ENCODE data around the gene FBXL20. TPM values are rescaled to one million over a fixed set of nuclear protein-coding genes. Genes with fewer than 3 reads are reported as not detected.

Gene FBXL20
- polyA plus RNA-seq, 1 donor (not counting 4 experiments of a cell fraction or from before 2014, with no cell fraction given), result 4.9 TPM

- H2AFZ ChIP-seq (ENCODE audit: control insufficient read depth, low read length), result no peak overlapping the region
- no peak overlapping the region for H3K4me2 ChIP-seq (ENCODE audit: control insufficient read depth, extremely low read depth, insufficient read depth, low read depth, low read length)
- H3K36me3 ChIP-seq (ENCODE audit: control insufficient read depth in 2 of 2, extremely low read depth in 1 of 2, insufficient read depth in 2 of 2, low read length in 2 of 2), result peaks cover 27 to 35% of the 10 kb centered on the region in 2 experiments
- no peaks in the 10 kb centered on the region for H4K20me1 ChIP-seq (ENCODE audit: control insufficient read depth, extremely low read depth, insufficient read depth, low read length)
- no peak for TF ChIP-seq EZH2 (IDR thresholded peaks at IDR 0.05; ENCODE audit: low read length)
- no peak for TF ChIP-seq CTCF (optimal IDR thresholded peaks at IDR 0.05 in 1 of 3, IDR thresholded peaks at IDR 0.05 in 1 of 3, conservative IDR thresholded peaks at IDR 0.05 in 1 of 3; ENCODE audit: extremely low read depth in 1 of 3, insufficient read depth in 2 of 3, low read length in 3 of 3)
- DNase-seq (ENCODE audit: low read depth, low spot score) (no peak), FAIRE-seq (no peak)
- H3K4me1 ChIP-seq (ENCODE audit: control insufficient read depth, extremely low read depth, insufficient read depth, low read length), result peaks cover 11% of the 10 kb centered on the region
- no peaks in the 10 kb centered on the region for H3K9me3 ChIP-seq (ENCODE audit: control insufficient read depth, low read depth, low read length)
- H3K27me3 ChIP-seq (ENCODE audit: control insufficient read depth, extremely low read depth, insufficient read depth, low read length), result no peaks in the 10 kb centered on the region
- H3K9ac ChIP-seq (ENCODE audit: control insufficient read depth, extremely low read depth, insufficient read depth, low read length), result no peak overlapping the region
- no peaks in the 10 kb centered on the region for H3K9me1 ChIP-seq (ENCODE audit: control insufficient read depth, extremely low read depth, insufficient read depth, low read length)
- H3K4me3 ChIP-seq (ENCODE audit: control insufficient read depth in 2 of 3, extremely low read depth in 1 of 3, insufficient read depth in 2 of 3, low read depth in 1 of 3, low read length in 3 of 3), result no peak overlapping the region
- H3K79me2 ChIP-seq (ENCODE audit: control insufficient read depth, insufficient read depth, low read length), result no peaks in the 10 kb centered on the region
- dilution Hi-C loops (cut with MboI; ENCODE audit: extremely low pct_ligation_motif_present, low sequenced_read_pairs), result no loop called here
- H3K27ac ChIP-seq (ENCODE audit: control insufficient read depth, insufficient read depth, low read length), result no peak overlapping the region
Observed at GRCh38 chr17:39408360-39408759, 6.9 kb upstream of the FBXL20 start.

DNA sequence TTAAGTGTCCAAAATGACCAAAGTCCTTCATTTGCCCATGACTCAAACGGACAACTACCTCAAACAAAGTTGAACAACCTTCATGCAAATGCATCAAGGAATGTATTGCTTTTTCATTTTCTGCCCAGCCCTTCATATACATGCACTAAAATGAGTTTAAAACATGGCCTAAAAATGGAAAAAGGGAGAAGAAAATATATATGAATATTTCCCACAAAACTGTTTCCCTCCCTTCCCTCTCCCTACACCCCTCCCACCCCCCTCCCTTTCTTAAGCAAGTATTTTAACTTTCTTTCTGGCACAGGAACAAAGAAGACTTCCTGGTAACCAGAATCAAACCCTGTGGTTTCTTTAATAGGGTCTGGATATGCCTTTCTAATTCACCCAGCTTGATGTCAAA is 5.5 kb upstream of the FBXL20 start:
- TF ChIP-seq EZH2 (IDR thresholded peaks at IDR 0.05; ENCODE audit: low read length) (no peak), CTCF (optimal IDR thresholded peaks at IDR 0.05 in 1 of 3, IDR thresholded peaks at IDR 0.05 in 1 of 3, conservative IDR thresholded peaks at IDR 0.05 in 1 of 3; ENCODE audit: extremely low read depth in 1 of 3, insufficient read depth in 2 of 3, low read length in 3 of 3) (no peak)
- no peaks in the 10 kb centered on the region for H4K20me1 ChIP-seq (ENCODE audit: control insufficient read depth, extremely low read depth, insufficient read depth, low read length)
- H3K9me3 ChIP-seq (ENCODE audit: control insufficient read depth, low read depth, low read length), result no peaks in the 10 kb centered on the region
- FAIRE-seq (no peak), DNase-seq (ENCODE audit: low read depth, low spot score) (no peak)
- H3K9ac ChIP-seq (ENCODE audit: control insufficient read depth, extremely low read depth, insufficient read depth, low read length), result no peak overlapping the region
- H3K27ac ChIP-seq (ENCODE audit: control insufficient read depth, insufficient read depth, low read length), result no peak overlapping the region
- dilution Hi-C loops (cut with MboI; ENCODE audit: extremely low pct_ligation_motif_present, low sequenced_read_pairs), result no loop called here
- H3K4me2 ChIP-seq (ENCODE audit: control insufficient read depth, extremely low read depth, insufficient read depth, low read depth, low read length), result no peak overlapping the region
- H3K9me1 ChIP-seq (ENCODE audit: control insufficient read depth, extremely low read depth, insufficient read depth, low read length), result no peaks in the 10 kb centered on the region
- H3K79me2 ChIP-seq (ENCODE audit: control insufficient read depth, insufficient read depth, low read length), result no peaks in the 10 kb centered on the region
- no peak overlapping the region for H3K4me3 ChIP-seq (ENCODE audit: control insufficient read depth in 2 of 3, extremely low read depth in 1 of 3, insufficient read depth in 2 of 3, low read depth in 1 of 3, low read length in 3 of 3)
- H3K4me1 ChIP-seq (ENCODE audit: control insufficient read depth, extremely low read depth, insufficient read depth, low read length), result peaks cover 11% of the 10 kb centered on the region
- peaks cover 25 to 32% of the 10 kb centered on the region in 2 experiments for H3K36me3 ChIP-seq (ENCODE audit: control insufficient read depth in 2 of 2, extremely low read depth in 1 of 2, insufficient read depth in 2 of 2, low read length in 2 of 2)
- H3K27me3 ChIP-seq (ENCODE audit: control insufficient read depth, extremely low read depth, insufficient read depth, low read length), result no peaks in the 10 kb centered on the region
- no peak overlapping the region for H2AFZ ChIP-seq (ENCODE audit: control insufficient read depth, low read length)
